HEK293 (cell line): ENCODE results near the gene UPB1.

Experiments
- CTCF ChIP-seq: fragments of 450-650 bp; formaldehyde crosslinking; IDR thresholded peaks from 2 replicates; pipeline ENCODE4 v1.5.1; 2016; ENCODE audit warnings: missing biosample characterization, missing genetic modification characterization
- PBX3 ChIP-seq: sonication (generic); formaldehyde crosslinking; IDR thresholded peaks from 2 replicates; pipeline ENCODE4 v1.8.1; 2022; ENCODE audit warnings: mild to moderate bottlenecking, moderate library complexity, missing genetic modification reagents
- YY1 ChIP-seq: fragments of 450-650 bp; formaldehyde crosslinking; IDR thresholded peaks from 2 replicates; pipeline ENCODE4 v1.5.1; 2018; ENCODE audit warnings: missing biosample characterization, missing genetic modification characterization
- ZNF19 ChIP-seq: fragments of 450-650 bp; formaldehyde crosslinking; IDR thresholded peaks from 2 replicates; pipeline ENCODE4; 2016; ENCODE audit warnings: missing biosample characterization, missing genetic modification characterization, low read depth
- ZNF24 ChIP-seq: fragments of 450-650 bp; formaldehyde crosslinking; IDR thresholded peaks from 2 replicates; pipeline ENCODE4 v1.5.1; 2016; ENCODE audit warnings: missing biosample characterization, missing genetic modification characterization
- ZNF366 ChIP-seq: fragments of 450-650 bp; formaldehyde crosslinking; conservative IDR thresholded peaks from 2 replicates; pipeline ENCODE4 v1.5.1; 2016; ENCODE audit warnings: missing biosample characterization, missing genetic modification characterization
- ZNF404 ChIP-seq: fragments of 450-650 bp; formaldehyde crosslinking; IDR thresholded peaks from 2 replicates; pipeline ENCODE4 v1.5.1; 2017; ENCODE audit warnings: missing biosample characterization, missing genetic modification characterization
- ZNF488 ChIP-seq: fragments of 450-650 bp; formaldehyde crosslinking; IDR thresholded peaks from 2 replicates; pipeline ENCODE4 v1.5.1; 2016; ENCODE audit warnings: missing biosample characterization, missing genetic modification characterization
- ZNF510 ChIP-seq: fragments of 450-650 bp; formaldehyde crosslinking; IDR thresholded peaks from 2 replicates; pipeline ENCODE4 v1.5.1; 2018; ENCODE audit warnings: mild to moderate bottlenecking, missing genetic modification characterization, missing biosample characterization; ENCODE audit not compliant: insufficient replicate concordance
- ZNF639 ChIP-seq: fragments of 450-650 bp; formaldehyde crosslinking; IDR thresholded peaks from 2 replicates; pipeline ENCODE4 v1.5.1; 2016; ENCODE audit warnings: missing biosample characterization, missing genetic modification characterization
- ZSCAN5A ChIP-seq: fragments of 450-650 bp; formaldehyde crosslinking; IDR thresholded peaks from 2 replicates; pipeline ENCODE4 v1.5.1; 2016; ENCODE audit warnings: missing biosample characterization, missing genetic modification characterization
- TF ChIP-seq, protein P1 (sequence below): fragments of 450-650 bp; formaldehyde crosslinking; IDR thresholded peaks from 2 replicates; pipeline ENCODE4 v1.5.1; 2016; ENCODE audit warnings: missing biosample characterization, missing genetic modification characterization
- TF ChIP-seq, protein P2 (sequence below): fragments of 450-650 bp; IDR thresholded peaks from 2 replicates; pipeline ENCODE4 v1.5.1; 2018; ENCODE audit warnings: missing biosample characterization, missing genetic modification characterization

GRCh38 chr22:24550902-24551435 is 55.8 kb downstream of the UPB1 start:
- no peak for TF ChIP-seq ZNF24 (tag by site-specific recombination)
- no peak for TF ChIP-seq ZNF510
- no peak for TF ChIP-seq CTCF (tag by site-specific recombination)
- TF ChIP-seq ZNF19, result no peak
- no peak for TF ChIP-seq YY1 (tag by site-specific recombination)
- no peak for TF ChIP-seq PBX3 (CRISPR knock-in tag)
- TF ChIP-seq ZNF404 (tag by site-specific recombination), result no peak
- no peak for TF ChIP-seq ZNF488 (tag by site-specific recombination)
- TF ChIP-seq, protein P1, sequence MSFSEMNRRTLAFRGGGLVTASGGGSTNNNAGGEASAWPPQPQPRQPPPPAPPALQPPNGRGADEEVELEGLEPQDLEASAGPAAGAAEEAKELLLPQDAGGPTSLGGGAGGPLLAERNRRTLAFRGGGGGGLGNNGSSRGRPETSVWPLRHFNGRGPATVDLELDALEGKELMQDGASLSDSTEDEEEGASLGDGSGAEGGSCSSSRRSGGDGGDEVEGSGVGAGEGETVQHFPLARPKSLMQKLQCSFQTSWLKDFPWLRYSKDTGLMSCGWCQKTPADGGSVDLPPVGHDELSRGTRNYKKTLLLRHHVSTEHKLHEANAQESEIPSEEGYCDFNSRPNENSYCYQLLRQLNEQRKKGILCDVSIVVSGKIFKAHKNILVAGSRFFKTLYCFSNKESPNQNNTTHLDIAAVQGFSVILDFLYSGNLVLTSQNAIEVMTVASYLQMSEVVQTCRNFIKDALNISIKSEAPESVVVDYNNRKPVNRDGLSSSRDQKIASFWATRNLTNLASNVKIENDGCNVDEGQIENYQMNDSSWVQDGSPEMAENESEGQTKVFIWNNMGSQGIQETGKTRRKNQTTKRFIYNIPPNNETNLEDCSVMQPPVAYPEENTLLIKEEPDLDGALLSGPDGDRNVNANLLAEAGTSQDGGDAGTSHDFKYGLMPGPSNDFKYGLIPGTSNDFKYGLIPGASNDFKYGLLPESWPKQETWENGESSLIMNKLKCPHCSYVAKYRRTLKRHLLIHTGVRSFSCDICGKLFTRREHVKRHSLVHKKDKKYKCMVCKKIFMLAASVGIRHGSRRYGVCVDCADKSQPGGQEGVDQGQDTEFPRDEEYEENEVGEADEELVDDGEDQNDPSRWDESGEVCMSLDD (tag by site-specific recombination), result no peak
- no peak for TF ChIP-seq ZSCAN5A (tag by site-specific recombination)
- no peak for TF ChIP-seq ZNF639
- TF ChIP-seq, protein P2, sequence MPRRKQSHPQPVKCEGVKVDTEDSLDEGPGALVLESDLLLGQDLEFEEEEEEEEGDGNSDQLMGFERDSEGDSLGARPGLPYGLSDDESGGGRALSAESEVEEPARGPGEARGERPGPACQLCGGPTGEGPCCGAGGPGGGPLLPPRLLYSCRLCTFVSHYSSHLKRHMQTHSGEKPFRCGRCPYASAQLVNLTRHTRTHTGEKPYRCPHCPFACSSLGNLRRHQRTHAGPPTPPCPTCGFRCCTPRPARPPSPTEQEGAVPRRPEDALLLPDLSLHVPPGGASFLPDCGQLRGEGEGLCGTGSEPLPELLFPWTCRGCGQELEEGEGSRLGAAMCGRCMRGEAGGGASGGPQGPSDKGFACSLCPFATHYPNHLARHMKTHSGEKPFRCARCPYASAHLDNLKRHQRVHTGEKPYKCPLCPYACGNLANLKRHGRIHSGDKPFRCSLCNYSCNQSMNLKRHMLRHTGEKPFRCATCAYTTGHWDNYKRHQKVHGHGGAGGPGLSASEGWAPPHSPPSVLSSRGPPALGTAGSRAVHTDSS (tag by site-specific recombination), result no peak
- no peak for TF ChIP-seq ZNF366 (tag by site-specific recombination)
